HepG2 (cell line): ENCODE results near the gene NKD1. TPM values are rescaled to one million over a fixed set of nuclear protein-coding genes. Genes with fewer than 3 reads are reported as not detected.

ENCODE experiments used
- ATAC-seq: fragments of 200-7000 bp; cut with Tn5 transposase; 3 replicates; pipeline ENCODE4 v1.9.1; 2020; ENCODE audit warnings: mild to moderate bottlenecking, moderate library complexity
- BruUV-seq: library from RNA; stranded (reverse); fragments of 400-500 nt; replicated peaks from 2 replicates; lab custom pipeline; 2021; lab: Mats Ljungman, UMichigan
- CTCF ChIA-PET: fragments of 300-600 bp; formaldehyde crosslinking; extraction: SDS; loops from one replicate; lab custom pipeline; 2021; ENCODE audit warnings: low total read pairs, inconsistent platforms, low intra/inter-chr PET ratio; lab: Yijun Ruan, JAX
- POLR2A ChIA-PET: fragments of 350-600 bp; sonication (Branson Sonifier 250); formaldehyde crosslinking; loops from one replicate; lab custom pipeline; 2020; ENCODE audit warnings: antibody characterized with exemption, inconsistent platforms; lab: Yijun Ruan, JAX
- DNase-seq: peaks from one replicate; pipeline ENCODE4 v3.0.0-alpha.2; 2015; ENCODE audit warnings: low spot score
- FAIRE-seq: peaks from 3 replicates; lab custom pipeline; 2011; peaks lifted over from hg19 to GRCh38; lab: Jason Lieb, UNC
- H2AFZ ChIP-seq: one replicate; pipeline ENCODE4 v1.6.1; 2011; ENCODE audit warnings: low read length, inconsistent platforms
- H3K27ac ChIP-seq: fragments of 300-600 bp; 3 replicates; pipeline ENCODE4 v1.8.0; 2011; ENCODE audit warnings: mixed run types, mild to moderate bottlenecking, mixed read lengths, low read length, inconsistent platforms; ENCODE audit not compliant: insufficient read depth; ENCODE audit errors: extremely low read length
- H3K27me3 ChIP-seq, 2 experiments: fragments of 200-600 bp in 1 of 2; 2 replicates in 1 of 2; 3 replicates in 1 of 2; pipeline versions ENCODE4 v1.6.0 to v1.8.0; 2011; ENCODE audit warnings: low read length in 2 of 2, mild to moderate bottlenecking in 2 of 2, moderate library complexity in 2 of 2, inconsistent platforms in 1 of 2; ENCODE audit not compliant: insufficient read depth in 2 of 2, control insufficient read depth in 1 of 2
- H3K36me3 ChIP-seq, 2 experiments: fragments of 200-600 bp in 1 of 2; replicated peaks in 1 of 2; 2 replicates in 1 of 2; 3 replicates in 1 of 2; pipeline versions ENCODE4 v1.5.1 to v1.8.0; 2011; ENCODE audit warnings: low read length in 2 of 2, inconsistent platforms in 1 of 2; ENCODE audit not compliant: insufficient read depth in 2 of 2, control insufficient read depth in 1 of 2
- H3K4me1 ChIP-seq: 2 replicates; pipeline ENCODE4 v1.5.1; 2012; ENCODE audit warnings: low read length, inconsistent platforms; ENCODE audit not compliant: insufficient read depth
- H3K4me2 ChIP-seq: 2 replicates; pipeline ENCODE4 v1.6.0; 2011; ENCODE audit warnings: low read depth, low read length, inconsistent platforms
- H3K4me3 ChIP-seq, 3 experiments: fragments of 200-600 bp in 1 of 3; sonication (generic), shearing (Covaris generic) in 1 of 3; replicated peaks in 1 of 3; 2 replicates each; pipeline ENCODE4 v1.5.1; 2011 to 2016; ENCODE audit warnings: low read length in 3 of 3, inconsistent platforms in 2 of 3, low read depth in 2 of 3, mild to moderate bottlenecking in 2 of 3, control low read depth in 1 of 3, mixed read lengths in 1 of 3; ENCODE audit not compliant: insufficient read depth in 1 of 3
- H3K79me2 ChIP-seq: one replicate; pipeline ENCODE4 v1.6.1; 2011; ENCODE audit warnings: low read length, inconsistent platforms; ENCODE audit not compliant: insufficient read depth
- H3K9ac ChIP-seq: 2 replicates; pipeline ENCODE4 v1.6.0; 2011; ENCODE audit warnings: mild to moderate bottlenecking, low read depth, low read length, inconsistent platforms; ENCODE audit not compliant: insufficient read depth
- H3K9me3 ChIP-seq: 2 replicates; pipeline ENCODE4 v1.5.1; 2012; ENCODE audit warnings: mild to moderate bottlenecking, low read length
- H4K20me1 ChIP-seq: 2 replicates; pipeline ENCODE4 v1.6.0; 2011; ENCODE audit warnings: inconsistent platforms, mild to moderate bottlenecking, low read length, moderate library complexity; ENCODE audit not compliant: insufficient read depth
- PRDM15 ChIP-seq: sonication (generic); formaldehyde crosslinking; IDR thresholded peaks from 2 replicates; pipeline ENCODE4 v1.4.0; 2020; ENCODE audit warnings: missing genetic modification reagents
- ZNF34 ChIP-seq: sonication (generic); formaldehyde crosslinking; IDR thresholded peaks from 2 replicates; pipeline ENCODE4 v1.4.0; 2020; ENCODE audit warnings: mild to moderate bottlenecking, missing genetic modification reagents, borderline replicate concordance
- WGBS: methylation state at CpG from one replicate; pipeline ENCODE4 v1.1.6; 2017; ENCODE audit warnings: low lambda C conversion rate; 5-methylcytosine and 5-hydroxymethylcytosine counted together
- in situ Hi-C: cut with HindIII; loops from 2 replicates; pipeline ENCODE4 v1.10.0; 2017; ENCODE audit warnings: low pct_unique_long_range_greater_than_20kb; ENCODE audit not compliant: extremely low pct_ligation_motif_present
- intact Hi-C: fragments of 100-400 bp; cut with micrococcal nuclease; formaldehyde crosslinking; loops from one replicate; pipeline ENCODE4 v1.10.0; 2022; ENCODE audit not compliant: unreplicated experiment
- polyA plus RNA-seq, 8 experiments: library from polyadenylated mRNA; depleted of rRNA in 3 of 8; stranded (reverse) in 7 of 8; unstranded in 1 of 8; fragments of >200 nt; fragmentation: Illumina TruSeq in 4 of 8; extraction: Trizol in 4 of 8; gene quantifications; 2 replicates each; pipeline versions ENCODE4 v1.2.1 to v1.2.3, GENCODE V29; 2011 to 2016; ENCODE audit warnings: low read depth in 4 of 8, missing spikeins in 1 of 8, mixed read lengths in 1 of 8; ENCODE audit not compliant: insufficient read depth in 1 of 8
- total RNA-seq, 5 experiments: library from RNA; depleted of rRNA; stranded (reverse); fragments of >200 nt; fragmentation: Illumina TruSeq; extraction: Trizol; gene quantifications; 2 replicates each; pipeline ENCODE4 v1.2.3, GENCODE V29; 2016; ENCODE audit warnings: low read depth in 1 of 5

Gene NKD1
- total and polyA plus RNA-seq, 2 of the 13 experiments (the other 11 are each of a cell fraction or from before 2014, with no cell fraction given) = 70.4 to 121 TPM

GRCh38 chr16:50664270-50664669 lies 116.1 kb downstream of the NKD1 start:
- CTCF ChIA-PET = interaction anchor here (2.0 kb wide), 1 partner anchor 142 kb away, joined by 15 read pairs; no protein-coding TSS in a partner anchor
- no TSS peak for BruUV-seq
- TF ChIP-seq PRDM15 (CRISPR knock-in tag) = no peak
- TF ChIP-seq ZNF34 (CRISPR knock-in tag) = 0 out of 2 replicates have a peak, but pooled peaks have one; percentile 21
- no peaks in the 10 kb centered on the region for H4K20me1 ChIP-seq
- in situ Hi-C loops (loop anchor here (10.0 kb wide), 1 partner anchor 399 kb away; the partner anchor contains the start of gene ADCY7), intact Hi-C loops (loop anchor here (10.0 kb wide), 1 partner anchor 419 kb away; no protein-coding TSS in a partner anchor)
- no peaks in the 10 kb centered on the region for H3K27me3 ChIP-seq
- H3K4me3 ChIP-seq = no peak overlapping the region
- FAIRE-seq = no peak
- no peak overlapping the region for H2AFZ ChIP-seq
- H3K79me2 ChIP-seq = no peaks in the 10 kb centered on the region
- POLR2A ChIA-PET = interaction anchor here (1.7 kb wide), 2 partner anchors 114 to 116 kb away, joined by 4 to 7 read pairs; partner anchors contain the start of gene NKD1
- no peak overlapping the region for H3K27ac ChIP-seq
- no peak for ATAC-seq
- H3K9me3 ChIP-seq = no peaks in the 10 kb centered on the region
- 85% methylated on average over 5 of the region's 5 CpGs for WGBS
- no peak overlapping the region for H3K9ac ChIP-seq
- peaks cover 38% of the 10 kb centered on the region for H3K4me1 ChIP-seq
- no peak for DNase-seq
- no peaks in the 10 kb centered on the region for H3K36me3 ChIP-seq
- H3K4me2 ChIP-seq = no peak overlapping the region
